Fibroblast of skin of abdomen (primary cell): ENCODE results near the gene NKX2-4.
"Not testable (repeated sequence)": the region's sequence is repeated elsewhere in the genome, so short reads cannot be mapped to it uniquely, and the experiment has no call there.

ENCODE experiments used
- DNase-seq: peaks from one replicate; pipeline ENCODE4 v3.0.0-alpha.2; 2013

Gene NKX2-4

GRCh38 chr20:21393816-21394519 lies 3.4 kb downstream of the NKX2-4 start:
- DNase-seq = no peak

GRCh38 chr20:21393166-21393565 lies 4.2 kb downstream of the NKX2-4 start:
- no peak for DNase-seq

GRCh38 chr20:21391972-21392352 lies 5.4 kb downstream of the NKX2-4 start:
- no peak for DNase-seq

- no peak for DNase-seq
Measured at GRCh38 chr20:21391185-21391971, 5.9 kb downstream of the NKX2-4 start.

- no peak for DNase-seq
Measured at GRCh38 chr20:21390768-21391167, 6.6 kb downstream of the NKX2-4 start.

- DNase-seq = no peak
Measured at GRCh38 chr20:21389368-21389767, 8.0 kb downstream of the NKX2-4 start.

- no peak for DNase-seq
Measured at GRCh38 chr20:21388566-21388965, 8.8 kb downstream of the NKX2-4 start.

GRCh38 chr20:21387528-21387927 lies 9.8 kb downstream of the NKX2-4 start:
- DNase-seq = no peak

GRCh38 chr20:21386111-21386510 lies 11.2 kb downstream of the NKX2-4 start:
- no peak for DNase-seq

GRCh38 chr20:21384308-21384892 lies 12.9 kb downstream of the NKX2-4 start:
- DNase-seq = no peak

- no peak for DNase-seq
Measured at GRCh38 chr20:21381619-21382018, 15.7 kb downstream of the NKX2-4 start.

GRCh38 chr20:21380711-21381110 lies 16.6 kb downstream of the NKX2-4 start:
- DNase-seq = peak; percentile 25

- DNase-seq = no peak
Measured at GRCh38 chr20:21378259-21378658, 19.1 kb downstream of the NKX2-4 start.

- DNase-seq = no peak
Measured at GRCh38 chr20:21377701-21378100, 19.6 kb downstream of the NKX2-4 start.

GRCh38 chr20:21376626-21377025 lies 20.7 kb downstream of the NKX2-4 start:
- no peak for DNase-seq

GRCh38 chr20:21373436-21373835 lies 23.9 kb downstream of the NKX2-4 start:
- no peak for DNase-seq

- DNase-seq = no peak
Measured at GRCh38 chr20:21372016-21372415, 25.3 kb downstream of the NKX2-4 start.

- DNase-seq = no peak
Measured at GRCh38 chr20:21371193-21371592, 26.1 kb downstream of the NKX2-4 start.

- DNase-seq = no peak
Measured at GRCh38 chr20:21368791-21369190, 28.5 kb downstream of the NKX2-4 start.

- not testable (repeated sequence) for DNase-seq
Measured at GRCh38 chr20:21366273-21366672, 31.1 kb downstream of the NKX2-4 start.

- DNase-seq = no peak
Measured at GRCh38 chr20:21365771-21366170, 31.6 kb downstream of the NKX2-4 start.

GRCh38 chr20:21364413-21364812 lies 32.9 kb downstream of the NKX2-4 start:
- DNase-seq = no peak

GRCh38 chr20:21361266-21361665 lies 36.1 kb downstream of the NKX2-4 start:
- no peak for DNase-seq

GRCh38 chr20:21360705-21361104 lies 36.6 kb downstream of the NKX2-4 start:
- no peak for DNase-seq
